Cardiac muscle cell (in vitro differentiated cells and primary cell): Measurements from ENCODE around the gene SNRPB2. TPM values are rescaled to one million over a fixed set of nuclear protein-coding genes. Genes with fewer than 3 reads are reported as not detected.

Experiments used
- DNase-seq, 2 donors: peaks; one replicate each; pipeline versions ENCODE4 v3.0.0 to v3.0.0-alpha.2; 2010 to 2017; ENCODE audit warnings: low read depth in 1 of 2, low spot score in 1 of 2
- H3K27ac ChIP-seq: fragments of 200-600 bp; sonication (generic); 2 replicates; pipeline ENCODE4 v1.5.1; 2016
- H3K27me3 ChIP-seq: fragments of 200-600 bp; sonication (generic); 2 replicates; pipeline ENCODE4 v1.6.0; 2016; ENCODE audit warnings: control low read depth
- H3K36me3 ChIP-seq: fragments of 200-600 bp; sonication (generic); 2 replicates; pipeline ENCODE4 v1.5.1; 2016; ENCODE audit warnings: control low read depth
- H3K4me1 ChIP-seq: fragments of 200-600 bp; sonication (generic); 2 replicates; pipeline ENCODE4 v1.8.1; 2017; ENCODE audit warnings: low read depth, mild to moderate bottlenecking, mixed run types
- H3K4me3 ChIP-seq: fragments of 200-600 bp; sonication (generic); 2 replicates; pipeline ENCODE4 v1.5.1; 2016; ENCODE audit warnings: mild to moderate bottlenecking
- H3K9me3 ChIP-seq: fragments of 200-600 bp; sonication (generic); 2 replicates; pipeline ENCODE4 v1.5.1; 2017; ENCODE audit warnings: low read depth, mild to moderate bottlenecking, control low read depth
- polyA plus RNA-seq: library from polyadenylated mRNA; unstranded; fragments of >200 nt; fragmentation: Nextera tagmentation; extraction: Ambion mirVana; gene quantifications from 2 replicates; pipeline ENCODE4 v1.2.1, GENCODE V29; 2016
- total RNA-seq: library from RNA; depleted of rRNA; stranded (reverse); fragments of >200 nt; gene quantifications from 2 replicates; pipeline ENCODE4 v1.2.3, GENCODE V29; 2016
- TF ChIP-seq, protein P1 (sequence below): IDR thresholded peaks from 2 replicates; pipeline ENCODE4 v1.5.1; 2012; ENCODE audit warnings: low read depth, mild to moderate bottlenecking, low read length

SNRPB2 gene
- total and polyA plus RNA-seq, 2 experiments from 2014 or later, result 16.4 to 99.7 TPM

DNA sequence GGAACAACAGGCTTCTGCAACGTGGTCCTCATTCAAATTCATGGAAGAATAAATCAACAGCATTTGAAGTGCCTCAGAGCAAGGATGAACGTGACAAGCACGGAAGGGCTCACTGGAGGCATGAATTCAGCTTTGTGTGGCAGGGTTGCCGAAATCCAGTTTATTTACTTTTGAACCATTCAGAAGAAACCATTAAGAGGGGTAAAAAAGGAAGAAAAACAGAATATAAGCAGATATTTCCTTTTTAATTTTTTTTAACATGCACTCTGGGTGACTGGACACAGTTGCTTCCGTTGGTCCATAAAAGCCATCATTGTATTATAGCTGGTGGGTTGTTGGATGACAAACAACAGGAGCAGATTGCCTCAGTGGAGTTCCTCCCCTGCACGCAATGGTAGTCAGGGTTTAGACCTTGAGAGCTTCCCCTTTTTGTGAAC is 17.3 kb upstream of the SNRPB2 start:
- H3K27me3 ChIP-seq, result no peaks in the 10 kb centered on the region
- no peak overlapping the region for H3K4me3 ChIP-seq
- no peak overlapping the region for H3K27ac ChIP-seq
- TF ChIP-seq, protein P1, sequence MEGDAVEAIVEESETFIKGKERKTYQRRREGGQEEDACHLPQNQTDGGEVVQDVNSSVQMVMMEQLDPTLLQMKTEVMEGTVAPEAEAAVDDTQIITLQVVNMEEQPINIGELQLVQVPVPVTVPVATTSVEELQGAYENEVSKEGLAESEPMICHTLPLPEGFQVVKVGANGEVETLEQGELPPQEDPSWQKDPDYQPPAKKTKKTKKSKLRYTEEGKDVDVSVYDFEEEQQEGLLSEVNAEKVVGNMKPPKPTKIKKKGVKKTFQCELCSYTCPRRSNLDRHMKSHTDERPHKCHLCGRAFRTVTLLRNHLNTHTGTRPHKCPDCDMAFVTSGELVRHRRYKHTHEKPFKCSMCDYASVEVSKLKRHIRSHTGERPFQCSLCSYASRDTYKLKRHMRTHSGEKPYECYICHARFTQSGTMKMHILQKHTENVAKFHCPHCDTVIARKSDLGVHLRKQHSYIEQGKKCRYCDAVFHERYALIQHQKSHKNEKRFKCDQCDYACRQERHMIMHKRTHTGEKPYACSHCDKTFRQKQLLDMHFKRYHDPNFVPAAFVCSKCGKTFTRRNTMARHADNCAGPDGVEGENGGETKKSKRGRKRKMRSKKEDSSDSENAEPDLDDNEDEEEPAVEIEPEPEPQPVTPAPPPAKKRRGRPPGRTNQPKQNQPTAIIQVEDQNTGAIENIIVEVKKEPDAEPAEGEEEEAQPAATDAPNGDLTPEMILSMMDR, result no peak
- no peaks in the 10 kb centered on the region for H3K36me3 ChIP-seq
- no peak for DNase-seq
- no peaks in the 10 kb centered on the region for H3K9me3 ChIP-seq
- H3K4me1 ChIP-seq, result peaks cover 11% of the 10 kb centered on the region

GRCh38 chr20:16713066-16713465 is 16.8 kb upstream of the SNRPB2 start:
- Histone ChIP-seq H3K36me3 (no peaks in the 10 kb centered on the region), H3K4me3 (no peak overlapping the region), H3K9me3 (no peaks in the 10 kb centered on the region), H3K27ac (no peak overlapping the region), H3K27me3 (no peaks in the 10 kb centered on the region), H3K4me1 (peaks cover 11% of the 10 kb centered on the region)
- DNase-seq, result no peak
- TF ChIP-seq, protein P1, result no peak

GRCh38 chr20:16714242-16714641 is 15.6 kb upstream of the SNRPB2 start:
- Histone ChIP-seq H3K9me3 (no peaks in the 10 kb centered on the region), H3K4me3 (no peak overlapping the region), H3K36me3 (no peaks in the 10 kb centered on the region), H3K27me3 (no peaks in the 10 kb centered on the region), H3K4me1 (peaks cover 11% of the 10 kb centered on the region), H3K27ac (peak overlapping the region; percentile 8)
- TF ChIP-seq, protein P1, result no peak
- DNase-seq, result peak in 1 of 2 donors; percentile 26

- no peak overlapping the region for H3K4me3 ChIP-seq
- no peaks in the 10 kb centered on the region for H3K27me3 ChIP-seq
- TF ChIP-seq, protein P1, result no peak
- no peak for DNase-seq
- no peaks in the 10 kb centered on the region for H3K36me3 ChIP-seq
- H3K9me3 ChIP-seq, result no peaks in the 10 kb centered on the region
- peaks cover 11% of the 10 kb centered on the region for H3K4me1 ChIP-seq
- H3K27ac ChIP-seq, result no peak overlapping the region
Observed at GRCh38 chr20:16714751-16715150, 15.1 kb upstream of the SNRPB2 start.

GRCh38 chr20:16719421-16719820 is 10.4 kb upstream of the SNRPB2 start:
- Histone ChIP-seq H3K27me3 (peaks cover 28% of the 10 kb centered on the region), H3K4me3 (no peak overlapping the region), H3K36me3 (no peaks in the 10 kb centered on the region), H3K9me3 (no peaks in the 10 kb centered on the region), H3K4me1 (peaks cover 3% of the 10 kb centered on the region), H3K27ac (no peak overlapping the region)
- DNase-seq, result no peak
- TF ChIP-seq, protein P1, result no peak

GRCh38 chr20:16729080-16729479 is 746 bp upstream of the SNRPB2 start:
- Histone ChIP-seq H3K4me1 (peaks cover 5% of the 10 kb centered on the region), H3K27me3 (peaks cover 38% of the 10 kb centered on the region), H3K9me3 (no peaks in the 10 kb centered on the region), H3K4me3 (no peak overlapping the region), H3K27ac (no peak overlapping the region), H3K36me3 (peaks cover 6% of the 10 kb centered on the region)
- TF ChIP-seq, protein P1, result no peak
- DNase-seq, result no peak
